ENCODE data around the gene NOS1AP.

DNA sequence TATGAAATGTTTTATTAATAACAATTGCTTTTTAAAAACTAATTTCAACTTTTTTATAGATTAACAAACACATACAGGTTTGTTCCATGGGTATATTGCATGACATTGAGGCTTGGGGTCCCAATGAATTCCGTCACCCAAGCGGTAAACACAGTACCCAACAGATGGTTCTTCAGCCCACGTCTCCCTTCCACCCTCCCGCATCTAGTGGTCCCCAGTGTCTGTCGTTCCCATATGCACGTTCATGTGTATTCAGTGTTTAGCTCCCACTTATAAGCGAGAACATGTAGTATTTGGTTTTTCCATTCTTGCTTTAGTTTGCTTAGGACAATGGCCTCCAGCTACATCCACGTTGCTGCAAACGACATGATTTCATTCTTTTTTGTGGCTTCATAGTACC, 48.6 kb downstream of the NOS1AP start:
- TF ChIP-seq GLIS3 (CRISPR knock-in tag; IDR thresholded peaks at IDR 0.05) (no peak), OSR1 (CRISPR knock-in tag; IDR thresholded peaks at IDR 0.05) (no peak), PPARA (CRISPR knock-in tag; IDR thresholded peaks at IDR 0.05; ENCODE audit: borderline replicate concordance) (no peak), ARNTL (CRISPR knock-in tag; IDR thresholded peaks at IDR 0.05; ENCODE audit: borderline replicate concordance, low read depth) (no peak), ZNF8 (CRISPR knock-in tag; IDR thresholded peaks at IDR 0.05) (no peak), ZNF70 (CRISPR knock-in tag; IDR thresholded peaks at IDR 0.05) (no peak), ZFP3 (CRISPR knock-in tag; IDR thresholded peaks at IDR 0.05) (no peak)
- TF ChIP-seq, protein P1, sequence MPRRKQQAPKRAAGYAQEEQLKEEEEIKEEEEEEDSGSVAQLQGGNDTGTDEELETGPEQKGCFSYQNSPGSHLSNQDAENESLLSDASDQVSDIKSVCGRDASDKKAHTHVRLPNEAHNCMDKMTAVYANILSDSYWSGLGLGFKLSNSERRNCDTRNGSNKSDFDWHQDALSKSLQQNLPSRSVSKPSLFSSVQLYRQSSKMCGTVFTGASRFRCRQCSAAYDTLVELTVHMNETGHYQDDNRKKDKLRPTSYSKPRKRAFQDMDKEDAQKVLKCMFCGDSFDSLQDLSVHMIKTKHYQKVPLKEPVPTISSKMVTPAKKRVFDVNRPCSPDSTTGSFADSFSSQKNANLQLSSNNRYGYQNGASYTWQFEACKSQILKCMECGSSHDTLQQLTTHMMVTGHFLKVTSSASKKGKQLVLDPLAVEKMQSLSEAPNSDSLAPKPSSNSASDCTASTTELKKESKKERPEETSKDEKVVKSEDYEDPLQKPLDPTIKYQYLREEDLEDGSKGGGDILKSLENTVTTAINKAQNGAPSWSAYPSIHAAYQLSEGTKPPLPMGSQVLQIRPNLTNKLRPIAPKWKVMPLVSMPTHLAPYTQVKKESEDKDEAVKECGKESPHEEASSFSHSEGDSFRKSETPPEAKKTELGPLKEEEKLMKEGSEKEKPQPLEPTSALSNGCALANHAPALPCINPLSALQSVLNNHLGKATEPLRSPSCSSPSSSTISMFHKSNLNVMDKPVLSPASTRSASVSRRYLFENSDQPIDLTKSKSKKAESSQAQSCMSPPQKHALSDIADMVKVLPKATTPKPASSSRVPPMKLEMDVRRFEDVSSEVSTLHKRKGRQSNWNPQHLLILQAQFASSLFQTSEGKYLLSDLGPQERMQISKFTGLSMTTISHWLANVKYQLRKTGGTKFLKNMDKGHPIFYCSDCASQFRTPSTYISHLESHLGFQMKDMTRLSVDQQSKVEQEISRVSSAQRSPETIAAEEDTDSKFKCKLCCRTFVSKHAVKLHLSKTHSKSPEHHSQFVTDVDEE (CRISPR knock-in tag; IDR thresholded peaks at IDR 0.05): no peak
- TF ChIP-seq, protein P2, sequence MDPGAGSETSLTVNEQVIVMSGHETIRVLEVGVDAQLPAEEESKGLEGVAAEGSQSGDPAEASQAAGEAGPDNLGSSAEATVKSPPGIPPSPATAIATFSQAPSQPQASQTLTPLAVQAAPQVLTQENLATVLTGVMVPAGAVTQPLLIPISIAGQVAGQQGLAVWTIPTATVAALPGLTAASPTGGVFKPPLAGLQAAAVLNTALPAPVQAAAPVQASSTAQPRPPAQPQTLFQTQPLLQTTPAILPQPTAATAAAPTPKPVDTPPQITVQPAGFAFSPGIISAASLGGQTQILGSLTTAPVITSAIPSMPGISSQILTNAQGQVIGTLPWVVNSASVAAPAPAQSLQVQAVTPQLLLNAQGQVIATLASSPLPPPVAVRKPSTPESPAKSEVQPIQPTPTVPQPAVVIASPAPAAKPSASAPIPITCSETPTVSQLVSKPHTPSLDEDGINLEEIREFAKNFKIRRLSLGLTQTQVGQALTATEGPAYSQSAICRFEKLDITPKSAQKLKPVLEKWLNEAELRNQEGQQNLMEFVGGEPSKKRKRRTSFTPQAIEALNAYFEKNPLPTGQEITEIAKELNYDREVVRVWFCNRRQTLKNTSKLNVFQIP (CRISPR knock-in tag; IDR thresholded peaks at IDR 0.05; ENCODE audit: borderline replicate concordance, low read depth): no peak
- TF ChIP-seq, protein P3, sequence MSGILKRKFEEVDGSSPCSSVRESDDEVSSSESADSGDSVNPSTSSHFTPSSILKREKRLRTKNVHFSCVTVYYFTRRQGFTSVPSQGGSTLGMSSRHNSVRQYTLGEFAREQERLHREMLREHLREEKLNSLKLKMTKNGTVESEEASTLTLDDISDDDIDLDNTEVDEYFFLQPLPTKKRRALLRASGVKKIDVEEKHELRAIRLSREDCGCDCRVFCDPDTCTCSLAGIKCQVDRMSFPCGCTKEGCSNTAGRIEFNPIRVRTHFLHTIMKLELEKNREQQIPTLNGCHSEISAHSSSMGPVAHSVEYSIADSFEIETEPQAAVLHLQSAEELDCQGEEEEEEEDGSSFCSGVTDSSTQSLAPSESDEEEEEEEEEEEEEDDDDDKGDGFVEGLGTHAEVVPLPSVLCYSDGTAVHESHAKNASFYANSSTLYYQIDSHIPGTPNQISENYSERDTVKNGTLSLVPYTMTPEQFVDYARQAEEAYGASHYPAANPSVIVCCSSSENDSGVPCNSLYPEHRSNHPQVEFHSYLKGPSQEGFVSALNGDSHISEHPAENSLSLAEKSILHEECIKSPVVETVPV (CRISPR knock-in tag; IDR thresholded peaks at IDR 0.05): no peak
- TF ChIP-seq, protein P4, sequence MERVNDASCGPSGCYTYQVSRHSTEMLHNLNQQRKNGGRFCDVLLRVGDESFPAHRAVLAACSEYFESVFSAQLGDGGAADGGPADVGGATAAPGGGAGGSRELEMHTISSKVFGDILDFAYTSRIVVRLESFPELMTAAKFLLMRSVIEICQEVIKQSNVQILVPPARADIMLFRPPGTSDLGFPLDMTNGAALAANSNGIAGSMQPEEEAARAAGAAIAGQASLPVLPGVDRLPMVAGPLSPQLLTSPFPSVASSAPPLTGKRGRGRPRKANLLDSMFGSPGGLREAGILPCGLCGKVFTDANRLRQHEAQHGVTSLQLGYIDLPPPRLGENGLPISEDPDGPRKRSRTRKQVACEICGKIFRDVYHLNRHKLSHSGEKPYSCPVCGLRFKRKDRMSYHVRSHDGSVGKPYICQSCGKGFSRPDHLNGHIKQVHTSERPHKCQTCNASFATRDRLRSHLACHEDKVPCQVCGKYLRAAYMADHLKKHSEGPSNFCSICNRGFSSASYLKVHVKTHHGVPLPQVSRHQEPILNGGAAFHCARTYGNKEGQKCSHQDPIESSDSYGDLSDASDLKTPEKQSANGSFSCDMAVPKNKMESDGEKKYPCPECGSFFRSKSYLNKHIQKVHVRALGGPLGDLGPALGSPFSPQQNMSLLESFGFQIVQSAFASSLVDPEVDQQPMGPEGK (CRISPR knock-in tag; IDR thresholded peaks at IDR 0.05; ENCODE audit: borderline replicate concordance): no peak

Measured in SK-N-SH treated with all-trans-retinoic acid at 6 μM for 48 hours (cell line).